K562 (cell line): Measurements from ENCODE around the gene ZNF488. TPM values are rescaled to one million over a fixed set of nuclear protein-coding genes. Genes with fewer than 3 reads are reported as not detected.

Source experiments
- ATAC-seq: fragments of 200-7000 bp; cut with Tn5 transposase; 3 replicates; pipeline ENCODE4 v1.9.1; 2020; ENCODE audit warnings: moderate library complexity
- BruUV-seq: library from RNA; stranded (reverse); fragments of 400-500 nt; replicated peaks from 2 replicates; lab custom pipeline; 2021; lab: Mats Ljungman, UMichigan
- CTCF ChIA-PET: fragments of 300-600 bp; formaldehyde crosslinking; extraction: SDS; loops from one replicate; lab custom pipeline; 2021; ENCODE audit warnings: low intra/inter-chr PET ratio; lab: Yijun Ruan, JAX
- POLR2A ChIA-PET: fragments of 300-600, 350-650 bp; sonication (Branson Sonifier 250); formaldehyde crosslinking; extraction: SDS; loops from one replicate; lab custom pipeline; 2021; ENCODE audit warnings: antibody characterized with exemption, inconsistent platforms; lab: Yijun Ruan, JAX
- DNase-seq, 4 experiments: peaks; one replicate each; pipeline versions ENCODE4 v3.0.0 to v3.0.0-alpha.2; 2011 to 2018; ENCODE audit warnings: low spot score in 3 of 4, mixed read lengths in 3 of 4; ENCODE audit errors: extremely low read depth in 1 of 4
- FAIRE-seq: peaks from 2 replicates; lab custom pipeline; 2011; peaks lifted over from hg19 to GRCh38; lab: Jason Lieb, UNC
- H2AFZ ChIP-seq: 2 replicates; pipeline ENCODE4 v1.6.0; 2011; ENCODE audit warnings: low read depth, low read length, control low read depth, inconsistent platforms
- H3K27ac ChIP-seq: fragments of 200-600 bp; 3 replicates; pipeline ENCODE4 v1.8.0; 2011; ENCODE audit warnings: low read depth, mild to moderate bottlenecking, control low read depth, inconsistent platforms, low read length, moderate library complexity, mixed read lengths; ENCODE audit errors: extremely low read depth
- H3K27me3 ChIP-seq, 2 experiments: fragments of 300-600 bp in 1 of 2; 2 replicates in 1 of 2; 3 replicates in 1 of 2; pipeline versions ENCODE4 v1.6.0 to v1.8.0; 2011; ENCODE audit warnings: inconsistent platforms in 2 of 2, low read length in 2 of 2, mild to moderate bottlenecking in 1 of 2, mixed read lengths in 1 of 2, moderate library complexity in 1 of 2; ENCODE audit not compliant: control insufficient read depth in 2 of 2, insufficient read depth in 2 of 2
- H3K36me3 ChIP-seq: fragments of 300-600 bp; 3 replicates; pipeline ENCODE4 v1.8.0; 2011; ENCODE audit warnings: mild to moderate bottlenecking, low read length, inconsistent platforms; ENCODE audit not compliant: control insufficient read depth, insufficient read depth
- H3K4me1 ChIP-seq, 2 experiments: fragments of 200-600 bp in 1 of 2; replicated peaks in 1 of 2; 2 replicates in 1 of 2; 3 replicates in 1 of 2; pipeline versions ENCODE4 v1.5.1 to v1.8.0; 2011; ENCODE audit warnings: inconsistent platforms in 2 of 2, low read length in 2 of 2, mild to moderate bottlenecking in 1 of 2, mixed read lengths in 1 of 2, moderate library complexity in 1 of 2; ENCODE audit not compliant: control insufficient read depth in 2 of 2, insufficient read depth in 2 of 2
- H3K4me2 ChIP-seq: 2 replicates; pipeline ENCODE4 v1.6.1; 2011; ENCODE audit warnings: low read length, control low read depth, inconsistent platforms, mixed read lengths; ENCODE audit not compliant: insufficient read depth
- H3K4me3 ChIP-seq: fragments of 200-600 bp; sonication (generic), shearing (Covaris generic); 2 replicates; pipeline ENCODE4 v1.5.1; 2016; ENCODE audit warnings: control low read depth, inconsistent platforms
- H3K79me2 ChIP-seq: fragments of 200-600 bp; 3 replicates; pipeline ENCODE4 v1.8.0; 2011; ENCODE audit warnings: low read length, inconsistent platforms; ENCODE audit not compliant: control insufficient read depth, insufficient read depth
- H3K9ac ChIP-seq, 2 experiments: 2 replicates each; pipeline versions ENCODE4 v1.6.0 to v1.6.1; 2011; ENCODE audit warnings: low read depth in 2 of 2, low read length in 2 of 2, control low read depth in 1 of 2, inconsistent platforms in 1 of 2, mild to moderate bottlenecking in 1 of 2, mixed read lengths in 1 of 2; ENCODE audit not compliant: insufficient read depth in 1 of 2
- H3K9me1 ChIP-seq: one replicate; pipeline ENCODE4 v1.6.0; 2011; ENCODE audit warnings: inconsistent platforms, mild to moderate bottlenecking, low read length, moderate library complexity; ENCODE audit not compliant: control insufficient read depth, insufficient read depth
- H3K9me3 ChIP-seq: replicated peaks from 2 replicates; pipeline ENCODE4 v1.5.1; 2011; ENCODE audit warnings: low read depth, low read length, inconsistent platforms; ENCODE audit not compliant: control insufficient read depth, insufficient read depth
- H4K20me1 ChIP-seq: replicated peaks from 2 replicates; pipeline ENCODE4 v1.6.1; 2011; ENCODE audit warnings: low read length, inconsistent platforms, mixed read lengths; ENCODE audit not compliant: control insufficient read depth, insufficient read depth
- ATF7 ChIP-seq: fragments of 450-650 bp; IDR thresholded peaks from 2 replicates; pipeline ENCODE4 v1.7.1; 2014; ENCODE audit warnings: mild to moderate bottlenecking, moderate library complexity
- BCLAF1 ChIP-seq, 2 experiments: fragments of 450-650 bp in 1 of 2; IDR thresholded peaks; 2 replicates each; pipeline ENCODE4 v1.6.1; 2011 to 2017; ENCODE audit warnings: low read depth in 2 of 2, antibody characterized with exemption in 1 of 2, borderline replicate concordance in 1 of 2, low read length in 1 of 2, mild to moderate bottlenecking in 1 of 2, mixed read lengths in 1 of 2; ENCODE audit not compliant: control insufficient read depth in 1 of 2
- HDAC1 ChIP-seq, 2 experiments: fragments of 450-650 bp; IDR thresholded peaks; 2 replicates each; pipeline ENCODE4 v1.6.1; 2016 to 2017; ENCODE audit warnings: inconsistent platforms in 1 of 2, mild to moderate bottlenecking in 1 of 2, moderate library complexity in 1 of 2
- KLF16 ChIP-seq: IDR thresholded peaks from 2 replicates; pipeline ENCODE4 v1.6.1; 2016; ENCODE audit warnings: antibody characterized with exemption
- MAFK ChIP-seq: IDR thresholded peaks from 2 replicates; pipeline ENCODE4 v1.6.1; 2011; ENCODE audit warnings: low read length, improper control_type of control experiment
- MED1 ChIP-seq: sonication (generic); formaldehyde crosslinking; IDR thresholded peaks from 2 replicates; pipeline ENCODE4 v1.8.1; 2023; ENCODE audit warnings: missing genetic modification reagents, borderline replicate concordance
- NR2C2 ChIP-seq, 2 experiments: fragments of 200-800 bp in 1 of 2; sonication (Bioruptor generic) in 1 of 2; sonication (generic) in 1 of 2; formaldehyde crosslinking in 1 of 2; IDR thresholded peaks; 2 replicates each; pipeline versions ENCODE4 v1.6.1 to v1.8.0; 2016 to 2022; ENCODE audit warnings: mild to moderate bottlenecking in 1 of 2, missing compliant biosample characterization in 1 of 2, missing genetic modification characterization in 1 of 2, missing genetic modification reagents in 1 of 2
- POLR3G ChIP-seq: IDR thresholded peaks from 2 replicates; pipeline ENCODE4 v1.6.1; 2011; ENCODE audit not compliant: insufficient read length, insufficient replicate concordance; ENCODE audit errors: extremely low read depth
- SMARCB1 ChIP-seq: IDR thresholded peaks from 2 replicates; pipeline ENCODE4 v1.6.1; 2011; ENCODE audit warnings: improper control_type of control experiment, low read depth; ENCODE audit not compliant: insufficient read length
- SRSF9 ChIP-seq: fragments of 200-400 bp; formaldehyde crosslinking; IDR thresholded peaks from 2 replicates; pipeline ENCODE4 v1.6.1; 2017; ENCODE audit warnings: low read depth, low read length, borderline replicate concordance
- TCF7 ChIP-seq: sonication (generic); IDR thresholded peaks from 2 replicates; pipeline ENCODE4 v1.6.1; 2016; ENCODE audit warnings: antibody characterized with exemption, borderline replicate concordance
- ZBTB5 ChIP-seq: fragments of 450-650 bp; IDR thresholded peaks from 2 replicates; pipeline ENCODE4 v1.6.1; 2017; ENCODE audit warnings: antibody characterized with exemption
- ZNF121 ChIP-seq: sonication (generic); formaldehyde crosslinking; conservative IDR thresholded peaks from 2 replicates; pipeline ENCODE4 v1.8.0; 2022; ENCODE audit warnings: missing genetic modification reagents
- ZNF175 ChIP-seq: fragments of 200-800 bp; sonication (Bioruptor generic); IDR thresholded peaks from 2 replicates; pipeline ENCODE4 v1.6.1; 2016; ENCODE audit warnings: low read depth, mild to moderate bottlenecking, missing genetic modification characterization, missing compliant biosample characterization
- ZNF232 ChIP-seq: sonication (generic); formaldehyde crosslinking; IDR thresholded peaks from 2 replicates; pipeline ENCODE4 v1.8.0; 2022; ENCODE audit warnings: mild to moderate bottlenecking, missing genetic modification reagents
- ZNF778 ChIP-seq: fragments of 450-650 bp; formaldehyde crosslinking; IDR thresholded peaks from 2 replicates; pipeline ENCODE4 v1.4.0; 2020; ENCODE audit warnings: mild to moderate bottlenecking, moderate library complexity
- WGBS: fragments of 100-300 bp; shearing (Covaris generic); methylation state at CpG from one replicate; pipeline ENCODE4 v1.1.6; 2016; ENCODE audit warnings: low coverage, mixed read lengths; ENCODE audit not compliant: insufficient coverage; ENCODE audit errors: missing lambda C conversion rate; 5-methylcytosine and 5-hydroxymethylcytosine counted together
- in situ Hi-C: fragments of 300-500 bp; cut with MboI; formaldehyde crosslinking; loops from 4 replicates; pipeline ENCODE4 v1.15.0; 2018; ENCODE audit warnings: inconsistent platforms, mixed read lengths
- intact Hi-C: fragments of 100-400 bp; cut with micrococcal nuclease; formaldehyde crosslinking; loops from 2 replicates; pipeline ENCODE4 v1.14.2; 2022
- polyA plus RNA-seq, 8 experiments: library from polyadenylated mRNA; depleted of rRNA in 4 of 8; stranded (reverse) in 5 of 8; unstranded in 3 of 8; fragments of >200 nt; fragmentation: Nextera tagmentation in 2 of 8; fragmentation: Illumina TruSeq in 1 of 8; extraction: Ambion mirVana in 2 of 8; extraction: Trizol in 1 of 8; gene quantifications; 2 replicates each; pipeline versions ENCODE4 v1.2.1 to v1.2.3, GENCODE V29; 2011 to 2014; ENCODE audit warnings: inconsistent platforms in 1 of 8, missing spikeins in 1 of 8
- total RNA-seq, 7 experiments: library from RNA; depleted of rRNA in 6 of 7; stranded (reverse); fragments of >200 nt in 6 of 7; fragmentation: Illumina TruSeq in 2 of 7; extraction: Trizol in 2 of 7; gene quantifications; 2 replicates each; pipeline versions ENCODE4 v1.2.1 to v1.2.3, GENCODE V29; 2011 to 2021; ENCODE audit warnings: low replicate concordance in 1 of 7
- TF ChIP-seq, protein P1 (sequence below): sonication (generic); formaldehyde crosslinking; IDR thresholded peaks from 2 replicates; pipeline ENCODE4 v1.8.0; 2022; ENCODE audit warnings: mild to moderate bottlenecking, missing genetic modification reagents

ZNF488 gene
- total and polyA plus RNA-seq, 9 of the 15 experiments (the other 6 are each of a cell fraction or from before 2014, with no cell fraction given) = 0.03 to 0.09 (median 0.05) TPM; not detected in 3

DNA sequence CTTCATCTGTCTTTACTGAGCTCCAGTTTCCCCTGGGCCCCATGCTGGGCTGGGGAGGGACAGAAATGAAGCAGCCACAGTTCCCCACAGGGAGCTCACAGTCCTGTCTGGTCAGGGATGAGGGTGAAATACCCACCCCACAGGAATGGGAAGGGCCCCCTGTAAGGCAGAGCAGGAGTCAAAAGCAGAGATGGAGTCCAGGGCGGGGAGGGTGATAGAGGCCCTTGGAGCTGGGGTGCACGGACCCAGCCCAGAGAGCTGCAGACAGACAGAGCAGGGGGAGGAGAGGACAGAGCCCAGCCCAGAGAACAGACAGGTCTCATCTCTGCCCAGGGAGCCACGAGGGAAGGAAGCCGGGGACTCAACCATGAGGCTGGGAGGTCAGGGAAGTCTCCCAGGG lies 34.9 kb upstream of the ZNF488 start:
- H3K4me2 ChIP-seq = no peak overlapping the region
- H4K20me1 ChIP-seq = 0 out of 2 replicates have a peak, but pooled peaks cover 2% of the 10 kb centered on the region
- BruUV-seq = no TSS peak
- DNase-seq = no peak
- no peaks in the 10 kb centered on the region for H3K36me3 ChIP-seq
- FAIRE-seq = no peak
- POLR2A ChIA-PET = no interaction called here
- ATAC-seq = no peak; the same call in 2 of the 3 replicates
- no peak overlapping the region for H3K27ac ChIP-seq
- 2% methylated on average over 4 of the region's 4 CpGs for WGBS
- H3K4me1 ChIP-seq = peaks cover 0 to 5% of the 10 kb centered on the region in 2 experiments; a peak in 1 of 5 replicates
- intact Hi-C loops (no loop called here), in situ Hi-C loops (no loop called here)
- H3K4me3 ChIP-seq = no peak overlapping the region
- no peaks in the 10 kb centered on the region for H3K79me2 ChIP-seq
- no peaks in the 10 kb centered on the region for H3K9me1 ChIP-seq
- H3K27me3 ChIP-seq = peaks cover 10 to 61% of the 10 kb centered on the region in 2 experiments; a peak in 4 of 5 replicates
- no peaks in the 10 kb centered on the region for H3K9me3 ChIP-seq
- no peak overlapping the region for H2AFZ ChIP-seq
- TF ChIP-seq HDAC1 (IDR thresholded peaks at IDR 0.05) (no peak), ZNF121 (no peak), ZNF778 (no peak), NR2C2 (CRISPR knock-in tag; IDR thresholded peaks at IDR 0.05) (no peak), NR2C2 (tag; IDR thresholded peaks at IDR 0.05) (no peak), TCF7 (no peak), POLR3G (no peak), SMARCB1 (no peak), ZNF175 (no peak), ATF7 (no peak), KLF16 (no peak), ZBTB5 (no peak), ZNF232 (no peak), MED1 (CRISPR knock-in tag) (no peak), SRSF9 (no peak), BCLAF1 (IDR thresholded peaks at IDR 0.05; ENCODE audit: borderline replicate concordance in 1 of 2, control insufficient read depth in 1 of 2, low read depth in 2 of 2, low read length in 1 of 2) (no peak), MAFK (no peak)
- TF ChIP-seq, protein P1, sequence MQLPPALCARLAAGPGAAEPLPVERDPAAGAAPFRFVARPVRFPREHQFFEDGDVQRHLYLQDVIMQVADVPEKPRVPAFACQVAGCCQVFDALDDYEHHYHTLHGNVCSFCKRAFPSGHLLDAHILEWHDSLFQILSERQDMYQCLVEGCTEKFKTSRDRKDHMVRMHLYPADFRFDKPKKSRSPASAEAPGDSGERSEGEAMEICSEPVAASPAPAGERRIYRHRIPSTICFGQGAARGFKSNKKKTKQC (CRISPR knock-in tag) = no peak
- H3K9ac ChIP-seq = no peak overlapping the region; a peak in 1 of 4 replicates
- CTCF ChIA-PET = no interaction called here
